C4-2B (cell line): ENCODE measurements around the gene FGFR3.

Experiments
- H3K27ac ChIP-seq: fragments of 450-650 bp; 2 replicates; pipeline ENCODE4 v1.5.1; 2017
- ZFX ChIP-seq: fragments of 450-650 bp; IDR thresholded peaks from 2 replicates; pipeline ENCODE4 v1.6.1; 2017
- TF ChIP-seq, protein P1 (sequence below): fragments of 450-650 bp; conservative IDR thresholded peaks from 2 replicates; pipeline ENCODE4 v1.5.1; 2017; ENCODE audit warnings: mild to moderate bottlenecking

Gene FGFR3

GRCh38 chr4:1746919-1747602 lies 46.0 kb upstream of the FGFR3 start:
- H3K27ac ChIP-seq = no peak overlapping the region

GRCh38 chr4:1747603-1747967 lies 45.5 kb upstream of the FGFR3 start:
- no peak overlapping the region for H3K27ac ChIP-seq
- no peak for TF ChIP-seq ZFX
- TF ChIP-seq, protein P1, sequence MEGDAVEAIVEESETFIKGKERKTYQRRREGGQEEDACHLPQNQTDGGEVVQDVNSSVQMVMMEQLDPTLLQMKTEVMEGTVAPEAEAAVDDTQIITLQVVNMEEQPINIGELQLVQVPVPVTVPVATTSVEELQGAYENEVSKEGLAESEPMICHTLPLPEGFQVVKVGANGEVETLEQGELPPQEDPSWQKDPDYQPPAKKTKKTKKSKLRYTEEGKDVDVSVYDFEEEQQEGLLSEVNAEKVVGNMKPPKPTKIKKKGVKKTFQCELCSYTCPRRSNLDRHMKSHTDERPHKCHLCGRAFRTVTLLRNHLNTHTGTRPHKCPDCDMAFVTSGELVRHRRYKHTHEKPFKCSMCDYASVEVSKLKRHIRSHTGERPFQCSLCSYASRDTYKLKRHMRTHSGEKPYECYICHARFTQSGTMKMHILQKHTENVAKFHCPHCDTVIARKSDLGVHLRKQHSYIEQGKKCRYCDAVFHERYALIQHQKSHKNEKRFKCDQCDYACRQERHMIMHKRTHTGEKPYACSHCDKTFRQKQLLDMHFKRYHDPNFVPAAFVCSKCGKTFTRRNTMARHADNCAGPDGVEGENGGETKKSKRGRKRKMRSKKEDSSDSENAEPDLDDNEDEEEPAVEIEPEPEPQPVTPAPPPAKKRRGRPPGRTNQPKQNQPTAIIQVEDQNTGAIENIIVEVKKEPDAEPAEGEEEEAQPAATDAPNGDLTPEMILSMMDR = no peak

More at GRCh38 chr4:1746919-1747602, 46.0 kb upstream of the FGFR3 start:
- TF ChIP-seq ZFX = no peak
- TF ChIP-seq, protein P1 = no peak

GRCh38 chr4:1748465-1748995 lies 44.6 kb upstream of the FGFR3 start:
- TF ChIP-seq ZFX = no peak
- TF ChIP-seq, protein P1 = peak; percentile 79
- H3K27ac ChIP-seq = no peak overlapping the region

- TF ChIP-seq ZFX = no peak
- TF ChIP-seq, protein P1 = no peak
- H3K27ac ChIP-seq = no peak overlapping the region
Measured at GRCh38 chr4:1749370-1749769, 43.7 kb upstream of the FGFR3 start.

DNA sequence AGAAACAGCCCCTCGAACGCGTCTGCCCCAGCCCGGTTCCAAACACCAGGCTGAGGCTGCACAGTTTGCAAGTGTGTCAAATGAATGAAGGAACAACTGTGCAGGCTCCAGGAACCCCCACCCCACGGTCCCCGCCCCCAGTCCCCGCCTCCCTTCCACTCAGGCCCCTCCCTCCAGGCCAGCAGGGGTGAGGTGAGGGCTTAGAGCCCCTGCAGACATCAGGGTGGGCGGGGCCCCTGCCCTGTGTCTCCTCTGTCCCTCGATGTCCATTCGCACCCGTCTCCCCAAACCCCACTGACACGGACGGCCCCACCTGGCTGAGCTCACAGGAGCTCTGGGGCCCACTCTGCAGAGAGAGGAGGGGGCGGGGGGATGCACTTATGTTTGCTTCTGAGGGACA lies 43.3 kb upstream of the FGFR3 start:
- no peak overlapping the region for H3K27ac ChIP-seq
- TF ChIP-seq, protein P1 = no peak
- TF ChIP-seq ZFX = no peak

DNA sequence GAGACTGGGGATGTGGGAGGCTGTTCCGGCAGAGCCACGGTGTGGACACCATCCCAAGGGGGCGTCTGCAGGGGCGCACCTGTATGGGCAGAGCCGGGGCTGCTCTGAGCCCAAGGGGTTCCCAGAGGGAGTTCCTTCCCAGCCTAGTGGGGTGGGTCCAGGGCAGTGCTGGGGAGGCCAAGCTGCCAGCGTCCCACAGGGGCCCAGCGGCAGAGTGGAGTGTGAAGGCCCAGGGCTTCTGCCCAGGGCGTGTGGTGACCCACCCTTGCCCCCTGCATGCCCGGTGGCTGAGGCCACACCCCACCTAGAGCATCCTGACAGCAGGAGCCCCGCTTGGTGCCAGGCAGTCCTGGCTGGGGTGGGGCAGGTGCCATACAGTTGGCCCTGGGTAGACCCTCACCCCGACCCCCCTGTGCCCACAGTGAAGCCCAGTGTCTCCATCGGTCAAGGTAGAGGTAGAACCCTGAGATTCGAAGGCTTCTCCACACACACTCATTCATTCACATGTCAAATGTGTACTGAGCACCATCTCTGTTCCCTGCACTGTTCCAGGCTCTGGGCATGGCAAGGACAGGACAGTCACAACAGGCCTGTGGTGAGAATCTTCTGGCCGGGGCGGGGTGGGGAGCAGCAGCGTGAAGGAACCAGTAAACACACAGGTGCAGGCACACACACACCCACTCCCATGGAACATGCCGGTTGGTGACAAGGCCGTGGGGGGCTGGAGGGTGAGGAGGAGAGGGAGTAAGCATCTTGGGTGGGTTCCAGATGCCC lies 42.5 kb upstream of the FGFR3 start:
- H3K27ac ChIP-seq = no peak overlapping the region
- no peak for TF ChIP-seq ZFX
- TF ChIP-seq, protein P1 = no peak
